GM06990 (cell line): ENCODE measurements around the gene ZDHHC12.

Experiments used
- DNase-seq: peaks from one replicate; pipeline ENCODE4 v3.0.0-alpha.2; 2011; ENCODE audit not compliant: insufficient read length; ENCODE audit errors: extremely low read depth
- H3K27me3 ChIP-seq: replicated peaks from 2 replicates; pipeline ENCODE4 v1.6.0; 2011; ENCODE audit warnings: low read length; ENCODE audit not compliant: control insufficient read depth, insufficient read depth
- H3K36me3 ChIP-seq: 2 replicates; pipeline ENCODE4 v1.5.1; 2011; ENCODE audit warnings: low read length; ENCODE audit not compliant: control insufficient read depth, insufficient read depth
- H3K4me3 ChIP-seq: replicated peaks from 2 replicates; pipeline ENCODE4 v1.5.1; 2011; ENCODE audit warnings: low read depth, mild to moderate bottlenecking, control low read depth, low read length
- TF ChIP-seq, protein P1 (sequence below): IDR thresholded peaks from 2 replicates; pipeline ENCODE4 v1.5.1; 2011; ENCODE audit warnings: low read length, control low read depth, mild to moderate bottlenecking, inconsistent platforms; ENCODE audit not compliant: insufficient read depth, poor library complexity, severe bottlenecking

ZDHHC12 gene

GRCh38 chr9:128750926-128751595 is 27.1 kb upstream of the ZDHHC12 start:
- Histone ChIP-seq H3K4me3 (no peak overlapping the region), H3K36me3 (peaks cover 11% of the 10 kb centered on the region), H3K27me3 (no peaks in the 10 kb centered on the region)
- TF ChIP-seq, protein P1, sequence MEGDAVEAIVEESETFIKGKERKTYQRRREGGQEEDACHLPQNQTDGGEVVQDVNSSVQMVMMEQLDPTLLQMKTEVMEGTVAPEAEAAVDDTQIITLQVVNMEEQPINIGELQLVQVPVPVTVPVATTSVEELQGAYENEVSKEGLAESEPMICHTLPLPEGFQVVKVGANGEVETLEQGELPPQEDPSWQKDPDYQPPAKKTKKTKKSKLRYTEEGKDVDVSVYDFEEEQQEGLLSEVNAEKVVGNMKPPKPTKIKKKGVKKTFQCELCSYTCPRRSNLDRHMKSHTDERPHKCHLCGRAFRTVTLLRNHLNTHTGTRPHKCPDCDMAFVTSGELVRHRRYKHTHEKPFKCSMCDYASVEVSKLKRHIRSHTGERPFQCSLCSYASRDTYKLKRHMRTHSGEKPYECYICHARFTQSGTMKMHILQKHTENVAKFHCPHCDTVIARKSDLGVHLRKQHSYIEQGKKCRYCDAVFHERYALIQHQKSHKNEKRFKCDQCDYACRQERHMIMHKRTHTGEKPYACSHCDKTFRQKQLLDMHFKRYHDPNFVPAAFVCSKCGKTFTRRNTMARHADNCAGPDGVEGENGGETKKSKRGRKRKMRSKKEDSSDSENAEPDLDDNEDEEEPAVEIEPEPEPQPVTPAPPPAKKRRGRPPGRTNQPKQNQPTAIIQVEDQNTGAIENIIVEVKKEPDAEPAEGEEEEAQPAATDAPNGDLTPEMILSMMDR = no peak
- no peak for DNase-seq

DNA sequence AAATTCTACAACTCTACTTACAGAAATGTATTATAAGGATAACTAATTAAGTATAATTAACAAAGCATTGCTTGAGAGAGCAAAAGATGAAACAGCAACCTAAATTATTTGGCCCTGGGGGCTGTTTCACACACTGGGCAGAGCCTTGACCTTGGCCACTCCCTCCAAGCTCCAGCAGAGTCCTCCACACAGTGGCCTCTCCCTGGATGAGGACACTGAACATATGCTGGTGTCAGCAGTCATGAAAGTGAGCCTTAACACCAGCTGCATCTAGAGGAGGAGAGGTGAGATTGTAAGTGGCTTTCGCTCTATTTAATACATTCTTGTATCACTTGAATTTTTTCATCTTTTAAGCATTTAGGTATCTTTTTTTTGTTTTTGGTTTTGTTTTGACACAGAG is 23.3 kb upstream of the ZDHHC12 start:
- Histone ChIP-seq H3K4me3 (no peak overlapping the region), H3K27me3 (no peaks in the 10 kb centered on the region), H3K36me3 (peaks cover 11% of the 10 kb centered on the region)
- DNase-seq = no peak
- TF ChIP-seq, protein P1 = no peak

GRCh38 chr9:128743421-128743820 is 19.5 kb upstream of the ZDHHC12 start:
- peaks cover 4% of the 10 kb centered on the region; the same call in 1 of the 2 replicates for H3K36me3 ChIP-seq
- TF ChIP-seq, protein P1 = no peak
- no peak overlapping the region for H3K4me3 ChIP-seq
- no peak for DNase-seq
- H3K27me3 ChIP-seq = no peaks in the 10 kb centered on the region

GRCh38 chr9:128742401-128742800 is 18.5 kb upstream of the ZDHHC12 start:
- DNase-seq = no peak
- H3K36me3 ChIP-seq = peaks cover 4% of the 10 kb centered on the region; the same call in 1 of the 2 replicates
- TF ChIP-seq, protein P1 = no peak
- no peak overlapping the region for H3K4me3 ChIP-seq
- H3K27me3 ChIP-seq = no peaks in the 10 kb centered on the region

DNA sequence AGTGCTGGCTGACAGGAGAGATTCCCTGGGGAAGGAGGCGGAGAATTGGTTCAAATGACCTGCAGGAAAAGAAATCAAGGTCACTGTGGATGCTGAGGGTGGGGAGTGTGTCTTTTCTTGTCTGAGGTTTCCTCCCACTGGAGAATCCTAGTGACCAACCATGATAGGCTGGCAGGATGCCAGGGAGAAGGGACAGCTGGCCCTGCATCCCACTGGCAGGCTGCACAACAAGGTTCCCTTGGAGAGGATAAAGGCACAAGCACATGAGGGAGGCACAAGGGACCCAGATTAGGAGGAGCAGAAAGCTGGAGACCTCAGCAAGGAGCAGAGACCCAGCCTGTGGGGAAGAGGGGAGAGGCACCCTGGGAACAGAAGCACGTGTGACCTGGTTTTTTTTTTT is 11.4 kb upstream of the ZDHHC12 start:
- no peak overlapping the region for H3K4me3 ChIP-seq
- H3K27me3 ChIP-seq = no peaks in the 10 kb centered on the region
- H3K36me3 ChIP-seq = peaks cover 7% of the 10 kb centered on the region
- no peak for DNase-seq
- TF ChIP-seq, protein P1 = no peak

- Histone ChIP-seq H3K4me3 (no peak overlapping the region), H3K36me3 (peaks cover 6% of the 10 kb centered on the region), H3K27me3 (no peaks in the 10 kb centered on the region)
- TF ChIP-seq, protein P1 = peak; percentile 62
- DNase-seq = no peak
These were observed 9.3 kb upstream of the ZDHHC12 start for GRCh38 chr9:128733256-128733655.
